Right lung (tissue), 5 donors: ENCODE results near the gene SLC6A6. TPM values are rescaled to one million over a fixed set of nuclear protein-coding genes. Genes with fewer than 3 reads are reported as not detected.

Source experiments
- DNase-seq, 2 donors: peaks; one replicate each; pipeline ENCODE4 v3.0.0-alpha.2; 2013
- polyA plus RNA-seq, 5 donors: library from polyadenylated mRNA; unstranded; fragments of 120-200 nt; gene quantifications; one replicate each; pipeline versions ENCODE4 v1.2.1 to v1.2.3, GENCODE V29; 2013; ENCODE audit warnings: inconsistent platforms in 1 of 5, low replicate concordance in 1 of 5; ENCODE audit not compliant: insufficient read length in 5 of 5, insufficient read depth in 1 of 5

SLC6A6 gene
- polyA plus RNA-seq, 5 donors, result 16.7 to 24.8 (median 17.8) TPM

- no peak for DNase-seq
Measured at GRCh38 chr3:14466179-14466903, 63.9 kb downstream of the SLC6A6 start.

GRCh38 chr3:14467814-14468620 is 65.6 kb downstream of the SLC6A6 start:
- DNase-seq, result no peak

- DNase-seq, result no peak
Measured at GRCh38 chr3:14468621-14468981, 66.2 kb downstream of the SLC6A6 start.

- DNase-seq, result no peak
Measured at GRCh38 chr3:14470461-14470860, 68.1 kb downstream of the SLC6A6 start.

- DNase-seq, result no peak
Measured at GRCh38 chr3:14471016-14471415, 68.6 kb downstream of the SLC6A6 start.

GRCh38 chr3:14471690-14472089 is 69.3 kb downstream of the SLC6A6 start:
- DNase-seq, result no peak

- DNase-seq, result no peak
Measured at GRCh38 chr3:14472471-14473351, 70.3 kb downstream of the SLC6A6 start.

GRCh38 chr3:14473411-14473891 is 71.0 kb downstream of the SLC6A6 start:
- no peak for DNase-seq

- no peak for DNase-seq
Measured at GRCh38 chr3:14474363-14475081, 72.1 kb downstream of the SLC6A6 start.

- DNase-seq, result no peak
Measured at GRCh38 chr3:14475621-14476020, 73.2 kb downstream of the SLC6A6 start.

- DNase-seq, result no peak
Measured at GRCh38 chr3:14476583-14477265, 74.3 kb downstream of the SLC6A6 start.

- DNase-seq, result no peak
Measured at GRCh38 chr3:14477311-14477935, 75.0 kb downstream of the SLC6A6 start.

GRCh38 chr3:14478956-14479550 is 76.6 kb downstream of the SLC6A6 start:
- DNase-seq, result no peak

- no peak for DNase-seq
Measured at GRCh38 chr3:14479591-14479990, 77.2 kb downstream of the SLC6A6 start.

- no peak for DNase-seq
Measured at GRCh38 chr3:14480207-14481017, 78.0 kb downstream of the SLC6A6 start.

GRCh38 chr3:14481018-14481645 is 78.7 kb downstream of the SLC6A6 start:
- no peak for DNase-seq

GRCh38 chr3:14481646-14482036 is 79.2 kb downstream of the SLC6A6 start:
- DNase-seq, result no peak

- no peak for DNase-seq
Measured at GRCh38 chr3:14482271-14482721, 79.9 kb downstream of the SLC6A6 start.
